GM12878 (cell line): ENCODE data around the gene CRYAA. TPM values are rescaled to one million over a fixed set of nuclear protein-coding genes. Genes with fewer than 3 reads are reported as not detected.

Source experiments
- ATAC-seq: fragments of 200-7000 bp; cut with Tn5 transposase; 3 replicates; pipeline ENCODE4 v1.9.1; 2020; ENCODE audit warnings: mild to moderate bottlenecking, moderate library complexity
- BruUV-seq: library from RNA; stranded (reverse); fragments of 400-500 nt; replicated peaks from 2 replicates; lab custom pipeline; 2021; lab: Mats Ljungman, UMichigan
- CTCF ChIA-PET: fragments of 300-600 bp; sonication (Branson Sonifier 250); formaldehyde crosslinking; extraction: SDS; loops from one replicate; lab custom pipeline; 2021; ENCODE audit warnings: inconsistent platforms; lab: Yijun Ruan, JAX
- POLR2A ChIA-PET: fragments of 350-600 bp; formaldehyde crosslinking; extraction: SDS; loops from one replicate; lab custom pipeline; 2021; ENCODE audit warnings: inconsistent platforms; lab: Charles Lee
- RAD21 ChIA-PET: fragments of 300-600 bp; sonication (Branson Sonifier 250); formaldehyde crosslinking; loops from one replicate; lab custom pipeline; 2023; ENCODE audit warnings: antibody characterized with exemption; ENCODE audit not compliant: unreplicated experiment; lab: Charles Lee
- SMC1A ChIA-PET: fragments of 300-600 bp; sonication (Branson Sonifier 250); formaldehyde crosslinking; loops from one replicate; lab custom pipeline; 2023; ENCODE audit not compliant: unreplicated experiment, uncharacterized antibody; lab: Charles Lee
- DNase-seq: peaks from one replicate; pipeline ENCODE4 v3.0.0-alpha.2; 2011; ENCODE audit warnings: low read depth, low spot score
- FAIRE-seq: peaks from 3 replicates; lab custom pipeline; 2011; peaks lifted over from hg19 to GRCh38; lab: Jason Lieb, UNC
- H2AFZ ChIP-seq: 2 replicates; pipeline ENCODE4 v1.6.0; 2011; ENCODE audit warnings: low read depth, low read length, control low read depth; ENCODE audit not compliant: control insufficient read depth
- H3K27ac ChIP-seq: 2 replicates; pipeline ENCODE4 v1.5.1; 2011; ENCODE audit warnings: control low read depth; ENCODE audit not compliant: control insufficient read depth, insufficient read depth
- H3K27me3 ChIP-seq, 2 experiments: replicated peaks in 1 of 2; 2 replicates each; pipeline versions ENCODE4 v1.6.0 to v1.6.1; 2011; ENCODE audit warnings: low read length in 1 of 2; ENCODE audit not compliant: control insufficient read depth in 2 of 2, insufficient read depth in 2 of 2
- H3K36me3 ChIP-seq, 2 experiments: 2 replicates each; pipeline ENCODE4 v1.5.1; 2011; ENCODE audit warnings: low read length in 1 of 2; ENCODE audit not compliant: control insufficient read depth in 2 of 2, insufficient read depth in 2 of 2
- H3K4me1 ChIP-seq: 2 replicates; pipeline ENCODE4 v1.6.1; 2011; ENCODE audit warnings: mild to moderate bottlenecking, low read length, moderate library complexity, mixed read lengths; ENCODE audit not compliant: control insufficient read depth, insufficient read depth
- H3K4me2 ChIP-seq: 2 replicates; pipeline ENCODE4 v1.6.0; 2011; ENCODE audit warnings: control low read depth; ENCODE audit not compliant: control insufficient read depth, insufficient read depth
- H3K4me3 ChIP-seq: fragments of 200-600 bp; sonication (generic); 2 replicates; pipeline ENCODE4 v1.5.1; 2016
- H3K79me2 ChIP-seq: 2 replicates; pipeline ENCODE4 v1.6.0; 2011; ENCODE audit warnings: low read length; ENCODE audit not compliant: control insufficient read depth, insufficient read depth
- H3K9ac ChIP-seq: 2 replicates; pipeline ENCODE4 v1.8.0; 2011; ENCODE audit warnings: low read length, control low read depth, mixed read lengths; ENCODE audit not compliant: control insufficient read depth, insufficient read depth
- H3K9me3 ChIP-seq: replicated peaks from 3 replicates; pipeline ENCODE4 v1.5.1; 2011; ENCODE audit warnings: mild to moderate bottlenecking, low read length; ENCODE audit not compliant: control insufficient read depth, insufficient read depth
- H4K20me1 ChIP-seq: 2 replicates; pipeline ENCODE4 v1.6.0; 2011; ENCODE audit not compliant: control insufficient read depth, insufficient read depth
- MEF2A ChIP-seq: IDR thresholded peaks from 2 replicates; pipeline ENCODE4 v1.6.1; 2011; ENCODE audit warnings: low read depth, mild to moderate bottlenecking, low read length, moderate library complexity; ENCODE audit not compliant: insufficient read depth
- NR2C1 ChIP-seq: fragments of 450-650 bp; IDR thresholded peaks from 2 replicates; pipeline ENCODE4 v1.6.1; 2017; ENCODE audit warnings: antibody characterized with exemption, mild to moderate bottlenecking, moderate library complexity
- RUNX3 ChIP-seq: IDR thresholded peaks from 2 replicates; pipeline ENCODE4 v1.6.1; 2012; ENCODE audit warnings: low read length, inconsistent platforms
- WGBS: methylation state at CpG from one replicate; pipeline ENCODE4 v1.1.6; 2016; ENCODE audit warnings: low lambda C conversion rate; ENCODE audit not compliant: insufficient replicate concordance, insufficient coverage; ENCODE audit errors: missing lambda C conversion rate; 5-methylcytosine and 5-hydroxymethylcytosine counted together
- in situ Hi-C: fragments of 300-500 bp; cut with MboI; formaldehyde crosslinking; loops from 9 replicates; pipeline ENCODE4 v1.14.3; 2018; ENCODE audit warnings: mixed read lengths
- intact Hi-C: fragments of 100-400 bp; cut with micrococcal nuclease; formaldehyde crosslinking; loops from one replicate; pipeline ENCODE4 v1.14.2; 2022; ENCODE audit not compliant: unreplicated experiment
- polyA plus RNA-seq, 11 experiments: library from polyadenylated mRNA; depleted of rRNA in 4 of 11; unstranded in 6 of 11; stranded (reverse) in 5 of 11; fragments of >200 nt; fragmentation: Nextera tagmentation in 4 of 11; fragmentation: Illumina TruSeq in 1 of 11; extraction: Ambion mirVana in 4 of 11; extraction: Trizol in 1 of 11; gene quantifications; 1 replicate in 1 of 11; 2 replicates in 10 of 11; pipeline versions ENCODE4 v1.2.1 to v1.2.3, GENCODE V29; 2011 to 2016; ENCODE audit warnings: inconsistent platforms in 2 of 11, missing spikeins in 2 of 11, low read depth in 1 of 11
- total RNA-seq, 4 experiments: library from RNA; depleted of rRNA in 3 of 4; stranded (reverse); fragments of >200 nt in 3 of 4; fragmentation: Illumina TruSeq in 1 of 4; extraction: Trizol in 1 of 4; gene quantifications; 2 replicates each; pipeline versions ENCODE4 v1.2.1 to v1.2.3, GENCODE V29; 2013 to 2021
- TF ChIP-seq, protein P1 (sequence below): fragments of 450-650 bp; IDR thresholded peaks from 2 replicates; pipeline ENCODE4 v1.6.1; 2017; ENCODE audit warnings: antibody characterized with exemption, mild to moderate bottlenecking, moderate library complexity

Gene CRYAA
- total and polyA plus RNA-seq, 10 of the 15 experiments (the other 5 are each of a cell fraction or from before 2014, with no cell fraction given) = not detected

DNA sequence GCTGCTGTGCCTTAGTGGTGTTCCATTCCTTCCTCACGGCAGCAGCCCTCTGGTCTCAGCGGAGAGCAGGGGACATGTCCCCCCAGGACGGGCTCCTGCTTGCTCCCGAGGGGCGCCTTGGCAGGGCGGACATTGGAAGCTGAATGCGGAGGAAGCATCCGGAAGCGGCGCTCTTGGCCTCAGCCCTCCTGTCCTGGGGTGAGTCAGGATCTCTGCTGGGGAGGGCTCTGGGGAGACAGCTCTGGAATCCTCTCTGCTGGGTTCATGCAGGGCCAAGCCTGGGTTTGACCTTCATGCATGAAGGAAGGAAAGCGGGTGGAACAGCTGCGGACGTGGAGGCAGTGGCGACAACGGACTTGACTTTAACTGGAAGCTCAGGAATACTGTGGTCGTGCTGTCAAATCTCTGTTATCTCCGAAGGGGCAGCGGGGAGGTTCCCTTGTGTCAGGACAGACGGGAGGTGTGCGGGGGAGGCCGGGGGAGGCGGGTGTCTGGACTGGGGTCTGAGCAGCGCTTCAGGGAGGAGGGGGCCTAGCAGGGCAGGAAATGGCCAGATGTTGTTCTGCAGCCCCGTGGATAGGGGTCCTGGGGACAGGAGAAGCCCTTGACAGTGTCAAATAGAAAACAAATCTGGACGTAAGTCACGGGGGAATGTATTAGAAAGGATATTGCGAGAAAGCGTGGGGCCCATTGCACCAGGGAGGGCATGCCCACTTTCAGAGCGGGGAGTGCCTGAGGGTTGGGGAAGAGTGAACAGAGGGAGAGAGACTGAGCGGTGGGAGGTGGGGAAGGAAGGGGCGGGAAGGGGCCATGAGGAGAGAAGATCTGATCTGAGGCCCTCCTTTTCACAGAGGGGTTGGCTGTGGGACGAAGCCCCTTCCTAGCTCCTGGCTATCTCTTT lies 26.6 kb downstream of the CRYAA start:
- Histone ChIP-seq H3K9me3 (peaks cover 1% of the 10 kb centered on the region; the same call in 2 of the 3 replicates), H4K20me1 (no peaks in the 10 kb centered on the region), H3K4me1 (peaks cover 16% of the 10 kb centered on the region), H3K4me3 (no peak overlapping the region), H3K79me2 (no peaks in the 10 kb centered on the region), H3K36me3 (no peaks in the 10 kb centered on the region), H3K4me2 (no peak overlapping the region), H3K9ac (no peak overlapping the region), H3K27me3 (no peaks in the 10 kb centered on the region), H3K27ac (no peak overlapping the region), H2AFZ (no peak overlapping the region)
- ChIA-PET RAD21 (no interaction called here), CTCF (no interaction called here), SMC1A (no interaction called here), POLR2A (no interaction called here)
- no peak for ATAC-seq
- WGBS = 62% methylated on average over 26 of the region's 32 CpGs
- FAIRE-seq = no peak
- in situ Hi-C loops (no loop called here), intact Hi-C loops (no loop called here)
- DNase-seq = no peak
- TF ChIP-seq, protein P1, sequence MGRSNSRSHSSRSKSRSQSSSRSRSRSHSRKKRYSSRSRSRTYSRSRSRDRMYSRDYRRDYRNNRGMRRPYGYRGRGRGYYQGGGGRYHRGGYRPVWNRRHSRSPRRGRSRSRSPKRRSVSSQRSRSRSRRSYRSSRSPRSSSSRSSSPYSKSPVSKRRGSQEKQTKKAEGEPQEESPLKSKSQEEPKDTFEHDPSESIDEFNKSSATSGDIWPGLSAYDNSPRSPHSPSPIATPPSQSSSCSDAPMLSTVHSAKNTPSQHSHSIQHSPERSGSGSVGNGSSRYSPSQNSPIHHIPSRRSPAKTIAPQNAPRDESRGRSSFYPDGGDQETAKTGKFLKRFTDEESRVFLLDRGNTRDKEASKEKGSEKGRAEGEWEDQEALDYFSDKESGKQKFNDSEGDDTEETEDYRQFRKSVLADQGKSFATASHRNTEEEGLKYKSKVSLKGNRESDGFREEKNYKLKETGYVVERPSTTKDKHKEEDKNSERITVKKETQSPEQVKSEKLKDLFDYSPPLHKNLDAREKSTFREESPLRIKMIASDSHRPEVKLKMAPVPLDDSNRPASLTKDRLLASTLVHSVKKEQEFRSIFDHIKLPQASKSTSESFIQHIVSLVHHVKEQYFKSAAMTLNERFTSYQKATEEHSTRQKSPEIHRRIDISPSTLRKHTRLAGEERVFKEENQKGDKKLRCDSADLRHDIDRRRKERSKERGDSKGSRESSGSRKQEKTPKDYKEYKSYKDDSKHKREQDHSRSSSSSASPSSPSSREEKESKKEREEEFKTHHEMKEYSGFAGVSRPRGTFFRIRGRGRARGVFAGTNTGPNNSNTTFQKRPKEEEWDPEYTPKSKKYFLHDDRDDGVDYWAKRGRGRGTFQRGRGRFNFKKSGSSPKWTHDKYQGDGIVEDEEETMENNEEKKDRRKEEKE = no peak
- no peak for TF ChIP-seq NR2C1
- TF ChIP-seq MEF2A = no peak
- TF ChIP-seq RUNX3 = no peak
- BruUV-seq = no TSS peak
